PC-3 (cell line): ENCODE results near the gene MAPK6. TPM values are rescaled to one million over a fixed set of nuclear protein-coding genes. Genes with fewer than 3 reads are reported as not detected.

Experiments used
- ATAC-seq: fragments of 200-7000 bp; cut with Tn5 transposase; 2 replicates; pipeline ENCODE4 v1.9.1; 2020; ENCODE audit warnings: mild to moderate bottlenecking, moderate library complexity
- BruUV-seq: library from RNA; stranded (reverse); fragments of 400-500 nt; replicated peaks from 2 replicates; lab custom pipeline; 2021; lab: Mats Ljungman, UMichigan
- CTCF ChIA-PET: fragments of 300-600 bp; sonication (Branson Sonifier 250); formaldehyde crosslinking; loops from one replicate; lab custom pipeline; 2022; ENCODE audit warnings: antibody characterized with exemption; lab: Charles Lee
- POLR2A ChIA-PET: fragments of 300-600 bp; sonication (Branson Sonifier 250); formaldehyde crosslinking; loops from one replicate; lab custom pipeline; 2022; ENCODE audit warnings: antibody characterized with exemption; ENCODE audit not compliant: unreplicated experiment; lab: Charles Lee
- DNase-seq: peaks from one replicate; pipeline ENCODE4 v3.0.0-alpha.2; 2015
- H2AFZ ChIP-seq: fragments of 300-600 bp; sonication (generic); 2 replicates; pipeline ENCODE4 v1.6.0; 2016; ENCODE audit warnings: antibody characterized with exemption, low read length
- H3F3A ChIP-seq: fragments of 300-600 bp; sonication (generic); one replicate; pipeline ENCODE4 v1.6.0; 2017; ENCODE audit warnings: antibody characterized with exemption, low read length, control low read depth, mild to moderate bottlenecking; ENCODE audit not compliant: unreplicated experiment
- H3K27ac ChIP-seq: fragments of 300-600 bp; sonication (generic); 2 replicates; pipeline ENCODE4 v1.5.1; 2016; ENCODE audit warnings: mild to moderate bottlenecking, low read length
- H3K27me3 ChIP-seq: fragments of 300-600 bp; sonication (generic); 2 replicates; pipeline ENCODE4 v1.6.1; 2016; ENCODE audit warnings: low read length, mixed read lengths
- H3K36me3 ChIP-seq: fragments of 300-600 bp; sonication (generic); 2 replicates; pipeline ENCODE4 v1.6.1; 2016; ENCODE audit warnings: low read depth, mixed run types, low read length, mixed read lengths
- H3K4me1 ChIP-seq: fragments of 300-600 bp; sonication (generic); 2 replicates; pipeline ENCODE4 v1.5.1; 2016; ENCODE audit warnings: low read length; ENCODE audit not compliant: insufficient read depth
- H3K4me2 ChIP-seq: fragments of 300-600 bp; sonication (generic); 2 replicates; pipeline ENCODE4 v1.6.0; 2016; ENCODE audit warnings: low read length
- H3K4me3 ChIP-seq: fragments of 300-600 bp; sonication (generic); 2 replicates; pipeline ENCODE4 v1.5.1; 2016; ENCODE audit warnings: mild to moderate bottlenecking, low read length, mixed read lengths
- H3K79me2 ChIP-seq: fragments of 300-600 bp; sonication (generic); 2 replicates; pipeline ENCODE4 v1.6.1; 2017; ENCODE audit warnings: low read length, mixed read lengths
- H3K9ac ChIP-seq: fragments of 300-600 bp; sonication (generic); 2 replicates; pipeline ENCODE4 v1.6.0; 2016; ENCODE audit warnings: mild to moderate bottlenecking, low read length
- H3K9me2 ChIP-seq: fragments of 300-600 bp; sonication (generic); replicated peaks from 2 replicates; pipeline ENCODE4 v1.6.1; 2016; ENCODE audit warnings: mixed run types, low read length, mixed read lengths
- H3K9me3 ChIP-seq: fragments of 300-600 bp; sonication (generic); 2 replicates; pipeline ENCODE4 v1.6.1; 2016; ENCODE audit warnings: low read length, mixed read lengths
- H4K20me1 ChIP-seq: fragments of 300-600 bp; sonication (generic); 2 replicates; pipeline ENCODE4 v1.6.1; 2016; ENCODE audit warnings: low read length, mixed read lengths
- CTCF ChIP-seq: fragments of 300-600 bp; sonication (generic); conservative IDR thresholded peaks from 2 replicates; pipeline ENCODE4 v1.5.1; 2017; ENCODE audit warnings: antibody characterized with exemption, low read depth, mild to moderate bottlenecking, low read length
- EZH2 ChIP-seq: fragments of 300-600 bp; sonication (generic); IDR thresholded peaks from one replicate; pipeline ENCODE4 v1.6.1; 2017; ENCODE audit warnings: antibody characterized with exemption, mild to moderate bottlenecking, low read length; ENCODE audit not compliant: unreplicated experiment
- EZH2phosphoT487 ChIP-seq: fragments of 300-600 bp; sonication (generic); IDR thresholded peaks from 2 replicates; pipeline ENCODE4 v1.6.1; 2018; ENCODE audit warnings: mild to moderate bottlenecking, antibody characterized with exemption, low read length, borderline replicate concordance
- intact Hi-C: fragments of 100-400 bp; cut with micrococcal nuclease; formaldehyde crosslinking; loops from 2 replicates; pipeline ENCODE4 v1.9.0; 2023
- total RNA-seq: library from RNA; depleted of rRNA; stranded (reverse); fragments of >200 nt; gene quantifications from 2 replicates; pipeline ENCODE4 v1.2.3, GENCODE V29; 2014

MAPK6 gene
- total RNA-seq, 1 experiment from 2014 or later, result 22.5 TPM

GRCh38 chr15:52013151-52013791 is 5.7 kb upstream of the MAPK6 start:
- no peak overlapping the region for H2AFZ ChIP-seq
- ChIA-PET CTCF (no interaction called here), POLR2A (no interaction called here)
- H3K9me2 ChIP-seq, result no peaks in the 10 kb centered on the region
- intact Hi-C loops, result no loop called here
- DNase-seq (peak; percentile 45), ATAC-seq (0 out of 2 replicates have a peak, but pooled peaks have one; percentile 39)
- H3K9ac ChIP-seq, result no peak overlapping the region
- H4K20me1 ChIP-seq, result no peaks in the 10 kb centered on the region
- no peaks in the 10 kb centered on the region for H3K27me3 ChIP-seq
- no peaks in the 10 kb centered on the region for H3K79me2 ChIP-seq
- no peaks in the 10 kb centered on the region for H3F3A ChIP-seq
- no peaks in the 10 kb centered on the region for H3K9me3 ChIP-seq
- H3K4me3 ChIP-seq, result no peak overlapping the region
- no TSS peak for BruUV-seq
- no peaks in the 10 kb centered on the region for H3K36me3 ChIP-seq
- H3K4me1 ChIP-seq, result peaks cover 39% of the 10 kb centered on the region
- 0 out of 2 replicates have a peak overlapping the region, but pooled peaks have one; percentile 9 for H3K4me2 ChIP-seq
- peak overlapping the region; percentile 23; the same call in 1 of the 2 replicates for H3K27ac ChIP-seq
- TF ChIP-seq EZH2 (no peak), CTCF (no peak), EZH2phosphoT487 (no peak)

- no peak overlapping the region for H3K4me2 ChIP-seq
- H3K9me2 ChIP-seq, result no peaks in the 10 kb centered on the region
- intact Hi-C loops, result no loop called here
- no peak for ATAC-seq
- ChIA-PET CTCF (no interaction called here), POLR2A (no interaction called here)
- no peaks in the 10 kb centered on the region for H3K27me3 ChIP-seq
- no peaks in the 10 kb centered on the region for H3K36me3 ChIP-seq
- no peaks in the 10 kb centered on the region for H3F3A ChIP-seq
- no peaks in the 10 kb centered on the region for H4K20me1 ChIP-seq
- DNase-seq, result no peak
- H3K79me2 ChIP-seq, result peaks cover under 1% of the 10 kb centered on the region; the same call in 1 of the 2 replicates
- no TSS peak for BruUV-seq
- H3K4me3 ChIP-seq, result no peak overlapping the region
- no peaks in the 10 kb centered on the region for H3K9me3 ChIP-seq
- no peak for TF ChIP-seq CTCF
- TF ChIP-seq EZH2, result no peak
- no peak for TF ChIP-seq EZH2phosphoT487
- peaks cover 40% of the 10 kb centered on the region for H3K4me1 ChIP-seq
- no peak overlapping the region for H3K27ac ChIP-seq
- no peak overlapping the region for H3K9ac ChIP-seq
- no peak overlapping the region for H2AFZ ChIP-seq
Measured at GRCh38 chr15:52014616-52015015, 4.4 kb upstream of the MAPK6 start.

GRCh38 chr15:52016316-52016715 is 2.7 kb upstream of the MAPK6 start:
- ChIA-PET POLR2A (no interaction called here), CTCF (no interaction called here)
- Histone ChIP-seq H3F3A (no peaks in the 10 kb centered on the region), H2AFZ (no peak overlapping the region), H4K20me1 (peaks cover 10% of the 10 kb centered on the region), H3K4me3 (no peak overlapping the region), H3K4me2 (no peak overlapping the region), H3K36me3 (no peaks in the 10 kb centered on the region), H3K4me1 (peaks cover 31% of the 10 kb centered on the region), H3K9me3 (no peaks in the 10 kb centered on the region), H3K9ac (no peak overlapping the region), H3K9me2 (no peaks in the 10 kb centered on the region), H3K27me3 (no peaks in the 10 kb centered on the region), H3K79me2 (peaks cover 17% of the 10 kb centered on the region), H3K27ac (no peak overlapping the region)
- ATAC-seq (no peak), DNase-seq (no peak)
- BruUV-seq, result no TSS peak
- intact Hi-C loops, result no loop called here
- no peak for TF ChIP-seq EZH2phosphoT487
- TF ChIP-seq EZH2, result no peak
- no peak for TF ChIP-seq CTCF
